Osteoblast (primary cell): Measurements from ENCODE around the gene MEG3. TPM values are rescaled to one million over a fixed set of nuclear protein-coding genes. Genes with fewer than 3 reads are reported as not detected.

Experiments
- DNase-seq: peaks from one replicate; pipeline ENCODE4 v3.0.0; 2011; ENCODE audit warnings: low spot score, mixed read lengths; ENCODE audit not compliant: insufficient read length; ENCODE audit errors: missing footprints
- H2AFZ ChIP-seq: 2 replicates; pipeline ENCODE4 v1.6.0; 2011; ENCODE audit warnings: mild to moderate bottlenecking, low read length
- H3K27ac ChIP-seq: 2 replicates; pipeline ENCODE4 v1.5.1; 2011; ENCODE audit warnings: mild to moderate bottlenecking, low read depth, low read length, moderate library complexity
- H3K27me3 ChIP-seq: 2 replicates; pipeline ENCODE4 v1.6.0; 2012; ENCODE audit warnings: mild to moderate bottlenecking, control low read depth, inconsistent platforms, low read length, moderate library complexity; ENCODE audit not compliant: insufficient read depth
- H3K36me3 ChIP-seq: 2 replicates; pipeline ENCODE4 v1.5.1; 2011; ENCODE audit warnings: mild to moderate bottlenecking, low read length, control low read depth, moderate library complexity; ENCODE audit not compliant: insufficient read depth
- H3K4me1 ChIP-seq: 2 replicates; pipeline ENCODE4 v1.5.1; 2011; ENCODE audit warnings: mild to moderate bottlenecking, low read length, control low read depth, moderate library complexity; ENCODE audit not compliant: insufficient read depth
- H3K4me2 ChIP-seq: 2 replicates; pipeline ENCODE4 v1.6.0; 2011; ENCODE audit warnings: mild to moderate bottlenecking, low read length; ENCODE audit not compliant: insufficient read depth
- H3K4me3 ChIP-seq: fragments of 200-600 bp; sonication (generic); 3 replicates; pipeline ENCODE4 v1.5.1; 2012; ENCODE audit warnings: mild to moderate bottlenecking, low read length, inconsistent platforms; ENCODE audit not compliant: insufficient read depth
- H3K79me2 ChIP-seq: 2 replicates; pipeline ENCODE4 v1.6.0; 2012; ENCODE audit warnings: mild to moderate bottlenecking, low read length, control low read depth, inconsistent platforms; ENCODE audit not compliant: insufficient read depth
- H3K9me3 ChIP-seq: 2 replicates; pipeline ENCODE4 v1.5.1; 2011; ENCODE audit warnings: low read depth, low read length, control low read depth
- H4K20me1 ChIP-seq: 2 replicates; pipeline ENCODE4 v1.6.0; 2012; ENCODE audit warnings: mild to moderate bottlenecking, low read length, control low read depth; ENCODE audit not compliant: insufficient read depth
- total RNA-seq: library from RNA; depleted of rRNA; stranded (reverse); fragments of >200 nt; gene quantifications from 2 replicates; pipeline ENCODE4 v1.2.3, GENCODE V29; 2012
- TF ChIP-seq, protein P1 (sequence below): IDR thresholded peaks from 2 replicates; pipeline ENCODE4 v1.5.1; 2011; ENCODE audit warnings: mild to moderate bottlenecking, low read depth, low read length, moderate library complexity; ENCODE audit errors: extremely low read depth

MEG3 gene
- total RNA-seq, 1 donor = 200 TPM

DNA sequence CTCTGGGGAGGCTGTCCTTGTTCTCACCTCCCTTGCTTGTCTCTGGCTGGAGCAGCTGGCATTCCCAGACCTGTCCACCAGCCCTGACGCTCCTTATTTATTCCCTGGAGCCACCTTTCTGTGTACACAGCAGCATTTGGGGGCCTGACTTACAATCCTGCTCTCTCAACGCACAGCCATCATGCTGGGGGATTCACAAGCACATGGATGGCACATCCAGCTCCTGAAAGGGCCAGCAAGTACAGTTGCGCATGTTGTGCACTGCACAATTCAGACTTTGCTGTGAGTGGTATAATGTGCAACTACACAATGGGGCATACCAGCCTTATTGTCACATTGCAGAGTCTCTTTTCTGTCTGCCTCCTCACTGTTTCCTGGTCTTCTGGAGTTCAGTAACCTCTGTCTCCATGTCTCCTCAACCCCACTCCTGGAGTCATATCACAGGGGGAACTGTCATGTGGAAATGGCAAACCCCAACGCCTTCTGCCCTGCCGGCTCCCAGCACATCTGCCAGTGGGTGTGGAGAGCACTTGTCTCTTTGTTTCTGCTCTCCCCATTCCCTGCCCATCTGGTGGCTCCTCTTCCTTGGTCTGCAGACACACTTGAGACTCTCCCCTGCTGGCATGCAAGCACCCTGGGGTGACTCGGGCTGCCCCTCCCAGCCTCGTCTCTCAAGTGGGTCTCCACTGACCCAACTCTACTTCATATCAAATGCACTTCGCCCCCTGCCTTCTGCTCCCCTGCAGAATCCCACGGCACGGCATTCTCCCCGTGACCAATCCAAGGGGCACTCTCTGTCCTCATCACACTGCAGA lies 41.2 kb upstream of the MEG3 start:
- TF ChIP-seq, protein P1, sequence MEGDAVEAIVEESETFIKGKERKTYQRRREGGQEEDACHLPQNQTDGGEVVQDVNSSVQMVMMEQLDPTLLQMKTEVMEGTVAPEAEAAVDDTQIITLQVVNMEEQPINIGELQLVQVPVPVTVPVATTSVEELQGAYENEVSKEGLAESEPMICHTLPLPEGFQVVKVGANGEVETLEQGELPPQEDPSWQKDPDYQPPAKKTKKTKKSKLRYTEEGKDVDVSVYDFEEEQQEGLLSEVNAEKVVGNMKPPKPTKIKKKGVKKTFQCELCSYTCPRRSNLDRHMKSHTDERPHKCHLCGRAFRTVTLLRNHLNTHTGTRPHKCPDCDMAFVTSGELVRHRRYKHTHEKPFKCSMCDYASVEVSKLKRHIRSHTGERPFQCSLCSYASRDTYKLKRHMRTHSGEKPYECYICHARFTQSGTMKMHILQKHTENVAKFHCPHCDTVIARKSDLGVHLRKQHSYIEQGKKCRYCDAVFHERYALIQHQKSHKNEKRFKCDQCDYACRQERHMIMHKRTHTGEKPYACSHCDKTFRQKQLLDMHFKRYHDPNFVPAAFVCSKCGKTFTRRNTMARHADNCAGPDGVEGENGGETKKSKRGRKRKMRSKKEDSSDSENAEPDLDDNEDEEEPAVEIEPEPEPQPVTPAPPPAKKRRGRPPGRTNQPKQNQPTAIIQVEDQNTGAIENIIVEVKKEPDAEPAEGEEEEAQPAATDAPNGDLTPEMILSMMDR = no peak
- H2AFZ ChIP-seq = no peak overlapping the region
- no peaks in the 10 kb centered on the region for H3K36me3 ChIP-seq
- no peaks in the 10 kb centered on the region for H3K9me3 ChIP-seq
- H3K27ac ChIP-seq = no peak overlapping the region
- H3K27me3 ChIP-seq = peaks cover 24% of the 10 kb centered on the region
- no peak overlapping the region for H3K4me3 ChIP-seq
- H3K4me2 ChIP-seq = no peak overlapping the region
- no peaks in the 10 kb centered on the region for H3K79me2 ChIP-seq
- H4K20me1 ChIP-seq = no peaks in the 10 kb centered on the region
- no peak for DNase-seq
- no peaks in the 10 kb centered on the region for H3K4me1 ChIP-seq

DNA sequence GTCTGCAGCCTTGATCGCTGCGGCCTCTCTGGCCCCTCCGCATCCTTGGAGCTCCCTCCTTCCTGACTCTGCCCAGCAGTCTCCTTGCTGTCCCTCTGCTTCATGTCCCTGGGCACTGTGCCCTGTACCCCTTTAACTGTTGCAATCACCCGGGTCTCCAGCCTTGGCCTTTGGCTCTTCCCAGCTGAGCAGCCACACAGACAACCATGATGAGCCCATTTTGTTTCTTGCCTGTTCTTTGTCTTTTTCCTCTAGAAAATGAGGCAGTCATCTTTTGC lies 40.6 kb upstream of the MEG3 start:
- Histone ChIP-seq H3K27ac (no peak overlapping the region), H3K4me2 (no peak overlapping the region), H3K4me3 (no peak overlapping the region), H3K79me2 (no peaks in the 10 kb centered on the region), H3K36me3 (no peaks in the 10 kb centered on the region), H3K27me3 (peaks cover 21% of the 10 kb centered on the region), H3K9me3 (no peaks in the 10 kb centered on the region), H4K20me1 (no peaks in the 10 kb centered on the region), H3K4me1 (no peaks in the 10 kb centered on the region), H2AFZ (no peak overlapping the region)
- no peak for DNase-seq
- TF ChIP-seq, protein P1 = no peak

- H4K20me1 ChIP-seq = no peaks in the 10 kb centered on the region
- H3K36me3 ChIP-seq = no peaks in the 10 kb centered on the region
- no peaks in the 10 kb centered on the region for H3K79me2 ChIP-seq
- no peak overlapping the region for H3K4me2 ChIP-seq
- H3K27ac ChIP-seq = no peak overlapping the region
- H3K4me3 ChIP-seq = no peak overlapping the region
- no peaks in the 10 kb centered on the region for H3K4me1 ChIP-seq
- peaks cover 24% of the 10 kb centered on the region for H3K27me3 ChIP-seq
- no peak overlapping the region for H2AFZ ChIP-seq
- H3K9me3 ChIP-seq = no peaks in the 10 kb centered on the region
- DNase-seq = no peak
- TF ChIP-seq, protein P1 = no peak
Measured at GRCh38 chr14:100785626-100786025, 40.3 kb upstream of the MEG3 start.

GRCh38 chr14:100786131-100786530 lies 39.8 kb upstream of the MEG3 start:
- no peaks in the 10 kb centered on the region for H3K9me3 ChIP-seq
- TF ChIP-seq, protein P1 = no peak
- no peak overlapping the region for H3K4me3 ChIP-seq
- no peaks in the 10 kb centered on the region for H4K20me1 ChIP-seq
- H3K36me3 ChIP-seq = no peaks in the 10 kb centered on the region
- no peaks in the 10 kb centered on the region for H3K79me2 ChIP-seq
- H3K4me2 ChIP-seq = no peak overlapping the region
- no peak overlapping the region for H3K27ac ChIP-seq
- DNase-seq = no peak
- H2AFZ ChIP-seq = no peak overlapping the region
- no peaks in the 10 kb centered on the region for H3K4me1 ChIP-seq
- H3K27me3 ChIP-seq = peaks cover 26% of the 10 kb centered on the region
